Activated CD4-positive, alpha-beta T cell treated with anti-CD3 and anti-CD28 coated beads, Interleukin-2, Interleukin-4, amounts not matched to agents 100 ng/mL and 50 ng/mL, durations not matched to agents 16 hours and 8 hours (primary cell): ENCODE measurements around the gene ATXN1.
"Not testable (repeated sequence)": the region's sequence is repeated elsewhere in the genome, so short reads cannot be mapped to it uniquely, and the experiment has no call there.

Experiments used
- DNase-seq: peaks from one replicate; pipeline ENCODE4 v3.0.0-alpha.2; 2020; ENCODE audit warnings: low spot score

ATXN1 gene

DNA sequence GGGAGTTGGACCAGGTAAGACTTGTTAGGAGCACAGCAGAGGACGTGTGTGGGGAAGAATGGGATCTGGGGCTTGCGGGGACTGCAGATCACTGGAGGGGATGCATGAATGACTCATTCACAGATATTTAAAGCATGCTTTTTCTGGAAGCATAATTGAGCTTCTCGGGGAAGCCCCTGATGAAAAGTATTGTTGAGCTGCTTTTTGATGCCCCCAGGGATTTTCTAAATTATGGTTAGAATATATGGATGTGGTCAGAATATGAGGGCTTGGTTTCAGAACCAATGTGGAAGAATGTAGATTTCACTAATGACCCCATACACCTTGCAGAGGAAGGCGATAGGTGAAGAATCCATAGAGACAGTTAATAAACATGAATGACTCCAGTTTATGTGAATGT is 486.8 kb downstream of the ATXN1 start:
- no peak for DNase-seq

DNA sequence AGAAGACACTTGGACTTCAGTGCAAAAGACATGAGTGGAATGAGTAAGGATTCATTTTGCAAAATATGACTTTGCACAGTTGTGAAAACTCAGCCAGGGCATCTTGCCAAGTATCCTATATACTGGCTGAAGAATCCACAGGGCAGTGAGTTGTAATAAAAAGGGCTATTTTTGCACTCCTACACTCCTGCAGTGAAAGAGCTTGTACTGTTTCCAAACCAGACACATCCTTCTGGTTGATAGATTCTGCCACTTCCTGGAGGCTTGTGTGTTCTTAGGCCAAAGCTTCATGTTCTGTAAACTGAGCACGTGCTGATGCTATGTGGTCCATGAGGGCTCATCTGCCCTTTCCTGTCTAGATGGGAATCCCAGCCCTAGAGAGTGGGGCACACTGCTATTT is 488.0 kb downstream of the ATXN1 start:
- no peak for DNase-seq

DNA sequence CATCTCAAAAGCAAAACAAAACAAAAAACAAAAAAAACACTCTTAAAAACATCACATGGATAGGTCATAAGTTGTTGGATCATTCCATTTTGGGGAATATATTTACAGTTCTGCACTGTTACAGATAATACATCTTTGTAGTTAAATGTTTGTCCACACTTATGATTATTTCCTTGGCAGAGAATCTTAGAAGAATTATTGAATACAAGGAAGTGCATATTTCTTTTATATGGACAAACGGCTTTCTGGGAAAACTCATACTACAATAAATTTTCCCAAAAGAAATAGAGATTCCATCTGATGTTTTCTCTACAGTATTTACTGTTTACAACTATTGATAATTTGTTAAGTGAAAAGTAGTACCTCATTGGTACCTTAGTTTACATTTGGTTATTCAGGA is 489.1 kb downstream of the ATXN1 start:
- no peak for DNase-seq

DNA sequence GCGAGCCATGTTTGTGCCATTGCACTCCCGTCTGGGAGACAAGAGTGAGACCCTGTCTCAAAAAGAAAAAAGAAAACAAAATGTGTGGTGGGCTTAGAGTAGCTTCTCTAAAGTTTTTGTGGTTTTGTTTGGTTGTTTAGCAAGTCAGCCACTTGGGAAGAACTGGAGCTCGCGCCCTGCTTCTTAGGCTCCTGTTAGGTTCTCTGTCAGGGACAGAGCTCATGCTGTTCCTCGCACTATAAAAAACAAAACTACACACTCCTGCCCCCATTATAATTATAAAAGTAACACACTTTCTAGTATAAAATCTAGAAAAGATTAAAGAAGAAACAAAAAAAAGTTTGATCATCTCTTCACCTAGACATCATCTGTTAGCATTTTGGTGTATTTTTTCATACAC is 489.8 kb downstream of the ATXN1 start:
- no peak for DNase-seq

DNA sequence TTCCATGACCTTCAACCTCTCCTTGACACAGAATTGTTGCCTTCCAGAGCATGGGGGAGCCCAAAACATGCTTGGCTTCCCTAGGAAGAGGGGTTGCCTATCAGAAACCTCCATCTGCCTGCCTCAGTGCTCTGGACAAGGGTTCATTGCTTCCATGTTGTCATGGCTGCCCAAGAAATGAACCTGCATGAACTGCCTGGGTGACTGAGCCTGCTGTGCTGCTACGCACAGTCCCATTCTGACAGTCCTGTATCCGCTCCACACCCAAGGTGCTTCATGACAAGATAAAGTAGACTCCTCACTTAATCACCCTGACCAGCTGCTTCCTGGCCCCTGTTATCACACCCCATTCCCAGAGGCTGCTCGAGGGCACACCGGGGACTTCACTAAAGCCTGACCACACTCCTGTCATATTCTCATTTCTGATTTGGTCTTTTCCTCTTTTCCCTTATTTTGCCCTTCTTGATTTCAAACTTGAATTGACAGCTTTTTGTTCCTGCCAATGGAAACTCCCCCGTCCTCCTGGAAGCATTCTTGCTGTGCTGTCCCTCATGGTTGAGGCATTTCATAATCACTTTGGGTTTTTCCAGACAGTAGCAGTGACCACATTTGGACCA is 491.0 kb downstream of the ATXN1 start:
- DNase-seq = no peak

DNA sequence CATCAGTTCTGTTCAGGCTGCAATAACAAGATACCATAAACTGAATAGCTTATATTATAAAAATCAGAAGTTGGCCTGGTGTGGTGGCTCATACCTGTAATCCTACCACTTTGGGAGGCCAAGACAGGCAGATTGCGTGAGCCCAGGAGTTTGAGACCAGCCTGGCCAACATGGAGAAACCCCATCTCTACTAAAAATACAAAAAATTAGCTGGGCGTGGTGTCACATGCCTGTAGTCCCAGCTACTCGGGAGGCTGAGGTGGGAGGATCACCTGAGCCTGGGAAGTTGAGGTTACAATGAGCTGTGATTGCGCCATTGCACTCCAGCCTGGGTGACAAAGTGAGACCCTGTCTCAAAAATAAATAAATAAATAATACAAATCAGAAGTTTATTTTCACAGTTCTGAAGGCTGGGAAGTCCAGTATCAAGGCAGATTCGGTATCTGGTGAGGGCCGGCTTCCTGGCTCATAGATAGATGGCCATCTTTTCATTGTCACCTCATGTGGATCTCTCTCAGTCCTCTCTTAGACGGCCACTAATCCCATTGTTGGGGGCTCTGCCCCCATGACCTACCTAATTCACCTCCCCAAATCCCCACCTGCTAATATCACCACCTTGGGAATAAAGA is 491.7 kb downstream of the ATXN1 start:
- DNase-seq = not testable (repeated sequence)

DNA sequence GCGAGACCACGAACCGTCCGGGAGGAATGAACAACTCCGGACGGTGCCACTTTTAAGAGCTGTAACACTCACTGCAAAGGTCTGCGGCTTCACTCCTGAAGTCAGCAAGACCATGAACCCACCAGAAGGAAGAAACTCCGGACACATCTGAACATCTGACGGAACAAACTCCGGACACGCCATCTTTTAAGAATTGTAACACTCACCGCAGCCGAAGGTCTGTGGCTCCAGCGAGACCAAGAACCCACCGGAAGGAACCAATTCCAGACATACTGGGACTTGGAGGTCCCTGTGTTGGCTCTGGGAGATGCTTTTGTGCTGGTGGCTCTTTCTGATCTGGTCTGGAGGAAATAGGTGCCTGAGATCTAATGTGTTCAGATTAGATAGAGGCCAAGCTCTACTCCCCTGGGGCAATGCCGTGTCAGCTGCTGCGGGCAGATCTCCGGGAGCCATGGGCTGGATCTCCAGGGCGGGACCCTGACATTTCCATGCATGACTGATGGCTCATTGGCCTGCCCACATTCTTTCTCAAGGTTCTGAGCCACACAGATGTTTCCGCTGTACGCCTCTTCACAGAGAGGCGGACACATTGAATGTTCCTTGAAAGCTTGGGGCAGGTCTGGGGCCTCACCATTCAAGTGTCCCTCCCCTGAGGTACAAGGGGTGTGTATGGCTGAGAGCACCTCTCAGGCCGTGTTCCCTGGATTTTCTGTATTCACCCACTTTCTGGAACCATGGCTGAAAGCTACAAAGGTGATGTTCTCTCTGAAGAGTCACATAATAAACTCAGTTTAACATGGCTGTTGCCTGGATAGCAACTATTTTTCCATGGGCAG is 493.6 kb downstream of the ATXN1 start:
- no peak for DNase-seq

DNA sequence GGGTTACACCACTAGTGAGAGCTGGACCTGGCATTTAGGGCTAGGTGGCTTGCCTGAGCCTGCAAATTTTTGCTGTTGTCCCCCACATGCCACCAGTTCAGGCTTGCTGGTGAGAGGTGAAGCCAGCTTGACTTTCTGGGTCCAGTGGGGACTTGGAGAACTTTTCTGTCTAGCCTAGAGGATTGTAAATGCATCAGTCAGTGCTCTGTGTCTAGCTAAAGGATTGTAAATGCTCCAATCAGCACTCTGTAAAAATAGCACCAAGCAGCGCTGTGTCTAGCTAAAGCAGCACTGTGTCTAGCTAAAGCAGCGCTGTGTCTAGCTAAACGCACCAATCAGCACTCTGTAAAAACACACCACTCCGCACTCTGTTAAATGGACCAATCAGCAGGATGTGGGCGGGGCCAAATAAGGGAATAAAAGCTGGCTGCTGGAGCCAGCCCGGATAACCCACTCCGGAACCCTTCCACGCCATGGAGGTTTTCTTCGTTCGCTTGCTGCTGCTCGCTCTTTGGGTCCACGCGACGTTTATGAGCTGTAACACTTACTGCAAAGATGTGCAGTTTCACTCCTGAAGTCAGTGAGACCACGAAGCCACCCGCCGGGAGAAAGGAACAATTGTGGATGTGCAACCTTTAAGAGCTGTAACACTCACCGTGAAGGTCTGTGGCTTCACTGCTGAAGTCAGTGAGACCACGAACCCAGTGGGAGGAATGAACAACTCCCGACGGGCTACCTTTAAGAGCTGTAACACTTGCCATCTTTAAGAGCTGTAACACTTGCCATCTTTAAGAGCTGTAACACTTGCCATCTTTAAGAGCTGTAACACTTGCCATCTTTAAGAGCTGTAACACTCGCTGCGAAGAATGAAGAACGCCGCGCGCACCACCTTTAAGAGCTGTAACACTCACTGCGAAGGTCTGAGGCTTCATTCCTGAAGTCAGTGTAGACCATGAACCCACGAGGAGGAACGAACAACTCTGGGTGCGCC is 495.6 kb downstream of the ATXN1 start:
- no peak for DNase-seq

DNA sequence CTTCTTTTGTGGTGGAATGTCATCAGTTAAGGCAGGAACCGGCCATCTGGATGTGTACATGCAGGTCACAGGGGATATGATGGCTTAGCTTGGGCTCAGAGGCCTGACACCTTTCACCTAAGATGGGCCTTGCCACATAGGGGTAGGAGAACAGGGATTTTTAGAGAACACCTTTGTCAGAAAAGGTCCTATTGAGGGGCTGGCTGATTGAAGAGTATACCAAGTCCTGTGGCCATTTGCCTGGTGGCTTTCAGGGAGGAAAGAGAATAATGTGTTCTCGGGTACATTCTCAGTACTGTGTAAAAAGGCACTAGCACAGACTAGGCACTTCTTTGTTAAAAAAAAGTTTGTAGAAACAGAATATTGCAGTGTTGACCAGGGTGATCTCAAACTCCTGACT is 496.5 kb downstream of the ATXN1 start:
- DNase-seq = no peak

DNA sequence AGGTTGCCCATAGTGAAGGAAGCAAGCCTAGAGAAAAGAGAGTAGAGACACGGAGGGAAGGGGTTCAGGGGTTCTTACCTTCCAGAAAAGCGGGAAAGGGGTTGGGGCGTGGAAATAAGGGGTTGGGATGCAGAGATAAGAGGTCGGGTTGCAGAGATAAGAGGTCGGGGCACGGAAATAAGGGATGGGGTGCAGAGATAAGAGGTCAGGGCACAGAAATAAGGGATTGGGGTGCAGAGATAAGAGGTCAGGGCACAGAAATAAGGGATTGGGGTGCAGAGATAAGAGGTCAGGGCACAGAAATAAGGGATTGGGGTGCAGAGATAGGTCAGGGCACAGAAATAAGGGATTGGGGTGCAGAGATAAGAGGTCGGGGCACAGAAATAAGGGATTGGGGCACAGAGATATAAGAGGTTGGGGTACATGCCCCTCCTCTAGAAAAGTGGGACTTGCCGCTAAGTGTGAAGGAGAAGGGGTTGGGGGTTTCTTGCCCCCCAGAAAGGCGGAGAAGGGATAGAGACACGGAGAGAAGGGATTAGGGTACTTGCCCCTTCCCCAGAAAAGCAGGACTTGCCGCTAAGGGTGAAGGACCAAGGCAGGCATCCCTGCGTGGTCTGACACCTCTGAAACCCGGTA is 497.7 kb downstream of the ATXN1 start:
- DNase-seq = not testable (repeated sequence)

DNA sequence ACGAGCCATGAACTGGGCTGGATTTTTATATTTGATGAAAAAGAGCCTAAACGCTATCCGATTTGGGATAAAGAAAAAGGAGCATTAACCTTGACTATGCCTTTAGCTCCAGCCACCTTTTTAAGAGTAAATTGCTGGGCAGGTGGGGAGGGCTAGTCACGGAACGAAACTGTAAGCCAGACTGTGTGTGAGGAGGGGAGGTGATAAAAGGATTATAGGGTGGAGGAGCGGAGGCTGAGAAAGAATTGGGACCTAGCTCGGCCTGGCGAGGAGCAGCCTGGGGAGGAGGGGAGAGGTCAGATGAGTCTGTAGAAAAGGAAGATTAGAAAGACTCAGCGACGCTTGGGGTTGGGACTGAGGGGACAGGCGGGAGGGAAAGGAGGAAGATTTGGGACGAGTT is 498.5 kb downstream of the ATXN1 start:
- not testable (repeated sequence) for DNase-seq

DNA sequence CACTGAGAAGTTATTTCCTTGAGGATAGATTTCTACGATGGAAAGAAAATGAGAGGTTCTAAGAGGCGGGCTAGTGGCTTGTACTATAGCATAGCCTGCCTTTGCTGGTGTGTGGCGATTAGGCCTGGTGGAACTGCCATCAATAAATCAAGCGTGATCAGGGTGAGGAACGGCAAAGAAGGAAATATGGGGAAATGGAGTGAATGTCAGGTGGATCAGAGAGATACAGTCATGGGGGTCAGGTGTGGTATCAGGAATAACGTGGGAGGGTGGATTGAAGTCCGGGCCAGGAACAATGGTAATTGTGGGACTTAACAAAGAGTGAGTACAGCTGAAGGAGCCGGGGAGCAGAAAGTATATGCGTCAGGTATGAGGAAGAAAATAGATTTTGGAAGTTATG is 500.7 kb downstream of the ATXN1 start:
- DNase-seq = not testable (repeated sequence)

DNA sequence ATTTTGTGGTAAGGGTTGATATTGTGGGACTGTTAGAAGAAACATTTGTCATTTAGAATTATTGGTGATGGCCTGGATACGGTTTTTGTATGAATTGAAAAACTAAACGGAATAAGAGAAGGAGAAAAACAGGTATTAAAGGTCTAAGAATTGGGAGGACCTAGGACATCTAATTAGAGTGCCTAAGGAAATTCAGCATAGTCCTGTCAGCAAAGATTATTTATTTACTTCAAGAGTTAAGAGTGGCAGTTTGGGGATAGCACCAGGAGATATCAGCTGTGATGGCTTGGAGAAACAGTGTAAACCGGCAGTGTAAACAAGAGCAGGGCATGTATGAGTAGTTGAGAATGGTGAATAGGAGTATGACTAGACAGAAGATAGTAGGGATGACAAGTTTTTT is 501.7 kb downstream of the ATXN1 start:
- DNase-seq = not testable (repeated sequence)

DNA sequence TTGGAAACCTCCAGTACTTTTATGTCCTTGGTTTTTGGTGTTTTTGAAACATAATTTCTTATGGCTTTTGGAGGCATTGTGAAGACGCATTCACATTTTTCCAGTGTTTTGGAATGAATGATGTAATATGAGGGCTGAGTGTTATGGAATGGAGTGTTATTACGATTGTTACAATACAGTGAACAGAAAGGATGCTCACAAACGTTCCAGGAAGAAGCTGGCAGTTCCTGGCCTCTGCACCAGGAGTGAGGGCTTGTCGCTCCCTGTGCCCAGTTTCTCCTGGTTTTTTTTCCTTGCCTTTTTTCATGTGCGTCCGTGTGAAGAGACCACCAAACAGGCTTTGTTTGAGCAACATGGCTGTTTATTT is 502.6 kb downstream of the ATXN1 start:
- no peak for DNase-seq

DNA sequence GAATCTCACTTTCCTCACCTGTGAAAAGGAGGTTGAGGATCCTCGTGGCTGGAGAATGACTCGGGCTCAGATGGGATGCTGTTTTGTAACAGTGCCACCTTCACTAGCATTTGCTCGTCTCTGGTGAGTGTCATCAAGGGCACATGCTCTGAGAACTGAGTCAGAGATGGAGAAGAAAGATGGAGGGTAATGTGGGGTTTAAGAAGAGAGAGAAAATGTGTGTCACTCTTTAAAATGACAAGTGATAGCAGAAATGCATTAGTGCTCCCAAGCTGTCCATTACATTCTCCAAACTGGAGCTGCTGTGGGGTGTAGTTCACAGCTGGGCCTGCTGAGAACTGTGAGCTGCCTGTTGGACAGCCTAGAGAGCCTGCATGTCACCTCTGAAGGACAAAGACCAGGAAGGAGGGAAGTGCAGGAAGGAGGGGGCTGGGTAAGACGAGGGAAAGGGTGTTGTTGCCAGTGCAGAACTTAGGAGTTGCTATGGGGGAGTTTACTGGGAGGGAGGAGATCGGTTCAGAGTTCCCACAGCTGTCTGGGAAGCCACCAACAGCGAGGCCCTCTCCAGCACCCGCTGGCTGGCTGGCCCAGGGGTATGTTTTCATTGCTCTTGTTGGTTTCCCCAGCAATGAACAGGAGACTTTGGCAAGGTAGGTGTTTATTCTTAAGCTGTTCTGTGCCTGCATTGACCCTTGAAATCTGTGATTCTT is 503.1 kb downstream of the ATXN1 start:
- no peak for DNase-seq

DNA sequence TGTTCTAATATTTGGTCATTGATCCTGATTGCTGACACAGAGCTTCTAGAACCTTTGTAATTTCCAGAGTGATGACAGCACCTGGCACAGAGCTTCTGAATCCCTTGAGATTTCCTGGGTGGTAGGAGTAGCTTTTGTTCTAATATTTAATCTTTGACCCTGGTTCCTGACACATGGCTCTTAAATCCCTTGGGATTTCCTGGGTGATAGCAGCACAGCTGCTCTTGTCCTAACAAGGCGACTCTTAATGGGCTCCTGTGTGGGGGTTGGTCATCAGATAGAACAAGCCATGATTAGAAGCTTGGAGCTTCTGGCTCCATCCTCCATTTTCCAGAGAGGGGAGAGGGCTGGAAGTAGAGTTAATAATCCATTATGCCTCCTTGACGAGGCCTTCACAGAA is 504.5 kb downstream of the ATXN1 start:
- DNase-seq = no peak

DNA sequence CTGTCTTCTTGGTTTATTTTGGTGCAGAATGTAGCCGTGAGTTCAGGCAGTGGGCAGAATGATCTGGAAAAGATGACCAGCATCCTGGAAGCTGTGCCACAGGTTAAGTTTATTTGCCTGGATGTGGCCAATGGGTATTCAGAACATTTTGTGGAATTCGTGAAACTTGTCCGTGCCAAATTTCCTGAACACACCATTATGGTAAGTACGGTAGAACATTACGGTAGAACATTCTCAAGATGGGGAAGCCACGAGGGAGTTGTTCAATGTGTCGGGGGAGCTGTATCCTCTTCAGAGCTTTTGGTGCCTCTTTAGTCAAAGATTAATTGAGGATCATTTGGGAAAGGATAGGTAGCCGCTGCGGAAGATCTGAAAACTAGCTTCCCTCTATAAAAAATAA is 506.7 kb downstream of the ATXN1 start:
- no peak for DNase-seq

DNA sequence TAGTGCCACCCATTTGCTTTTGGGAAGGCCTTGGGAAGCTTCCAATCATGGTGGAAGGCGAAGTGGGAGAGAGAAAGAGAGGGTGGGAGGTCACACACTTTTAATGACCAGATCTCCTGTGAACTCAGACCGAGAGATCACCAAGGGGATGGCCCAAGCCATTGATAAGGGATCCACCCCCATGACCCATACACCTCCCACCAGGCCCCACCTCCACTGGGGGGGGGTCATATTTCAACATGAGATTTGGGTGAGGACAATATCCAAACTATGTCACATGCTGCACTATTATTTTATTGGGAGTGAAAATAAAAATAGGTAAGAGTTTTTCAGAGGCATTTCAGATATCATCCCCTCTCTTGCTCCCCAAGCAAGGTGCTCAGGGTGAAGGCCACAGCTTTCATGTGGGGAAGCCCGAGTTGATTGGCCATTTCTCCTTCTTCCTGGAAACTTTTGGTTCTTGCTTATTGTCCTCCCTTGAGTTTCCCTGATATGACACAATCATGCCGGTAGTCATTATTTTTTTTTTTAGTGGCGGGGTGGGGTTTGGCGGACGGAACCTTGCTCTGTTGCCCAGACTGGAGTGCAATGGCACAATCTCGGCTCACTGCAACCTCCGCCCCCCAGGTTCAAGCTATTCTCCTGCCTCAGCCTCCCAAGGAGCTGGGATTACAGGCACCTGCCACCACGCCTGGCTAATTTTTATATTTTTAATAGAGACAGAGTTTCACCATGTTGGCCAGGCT is 507.7 kb downstream of the ATXN1 start:
- DNase-seq = no peak

DNA sequence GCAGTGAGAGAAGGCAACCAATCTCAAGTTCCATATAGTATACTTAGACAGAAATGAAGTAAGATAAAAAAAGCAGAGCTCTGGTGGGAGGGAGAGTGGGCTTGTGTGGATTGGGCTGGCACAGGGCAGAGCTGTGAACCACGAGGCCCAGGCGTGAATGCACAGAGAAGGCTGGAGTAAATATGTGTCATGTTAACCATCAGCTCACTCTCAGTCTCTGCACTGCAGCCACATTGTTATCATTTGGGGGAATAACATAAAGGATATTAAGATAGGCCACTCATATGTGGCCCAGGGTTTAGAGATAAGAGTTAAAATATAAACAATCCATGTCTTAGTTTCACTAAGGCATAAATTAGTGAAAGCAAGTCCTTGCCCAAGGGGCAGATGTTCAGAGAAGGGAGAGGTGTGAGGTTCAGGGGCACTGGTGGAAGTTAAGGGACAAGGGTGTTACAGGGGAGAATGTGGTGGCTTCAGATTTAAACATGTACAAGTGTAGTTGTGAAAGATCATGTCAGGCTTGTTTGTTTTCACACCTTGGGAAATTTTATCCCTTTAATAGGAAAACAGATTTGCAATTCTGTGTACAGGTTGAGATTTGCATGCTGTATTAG is 508.5 kb downstream of the ATXN1 start:
- DNase-seq = no peak

DNA sequence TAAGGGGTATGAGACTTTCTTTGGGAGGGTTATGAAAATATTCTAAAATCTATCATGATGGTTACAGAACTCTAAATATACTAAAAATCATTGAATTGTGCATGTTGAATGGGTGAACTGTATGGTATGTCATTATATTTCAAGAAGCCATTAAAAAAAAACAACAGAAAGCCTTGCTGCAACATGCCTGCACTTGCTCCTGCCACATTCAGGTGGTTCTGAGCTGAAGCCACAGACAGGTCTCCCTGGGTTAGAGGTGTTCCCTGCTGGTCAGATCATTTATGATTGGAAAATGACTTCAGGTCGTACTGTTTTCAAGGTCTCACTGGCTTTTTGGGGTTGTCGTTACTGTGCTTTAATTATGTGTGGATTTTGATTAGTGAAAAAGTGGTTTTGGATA is 509.6 kb downstream of the ATXN1 start:
- DNase-seq = no peak
